ENCODE data around the gene LIMK1. TPM values are rescaled to one million over a fixed set of nuclear protein-coding genes. Genes with fewer than 3 reads are reported as not detected.

LIMK1 gene
- total and polyA plus RNA-seq, 2 experiments from 2014 or later = 15.6 to 54.4 TPM

GRCh38 chr7:74063646-74064045 is 20.0 kb upstream of the LIMK1 start:
- TF ChIP-seq, protein P1, sequence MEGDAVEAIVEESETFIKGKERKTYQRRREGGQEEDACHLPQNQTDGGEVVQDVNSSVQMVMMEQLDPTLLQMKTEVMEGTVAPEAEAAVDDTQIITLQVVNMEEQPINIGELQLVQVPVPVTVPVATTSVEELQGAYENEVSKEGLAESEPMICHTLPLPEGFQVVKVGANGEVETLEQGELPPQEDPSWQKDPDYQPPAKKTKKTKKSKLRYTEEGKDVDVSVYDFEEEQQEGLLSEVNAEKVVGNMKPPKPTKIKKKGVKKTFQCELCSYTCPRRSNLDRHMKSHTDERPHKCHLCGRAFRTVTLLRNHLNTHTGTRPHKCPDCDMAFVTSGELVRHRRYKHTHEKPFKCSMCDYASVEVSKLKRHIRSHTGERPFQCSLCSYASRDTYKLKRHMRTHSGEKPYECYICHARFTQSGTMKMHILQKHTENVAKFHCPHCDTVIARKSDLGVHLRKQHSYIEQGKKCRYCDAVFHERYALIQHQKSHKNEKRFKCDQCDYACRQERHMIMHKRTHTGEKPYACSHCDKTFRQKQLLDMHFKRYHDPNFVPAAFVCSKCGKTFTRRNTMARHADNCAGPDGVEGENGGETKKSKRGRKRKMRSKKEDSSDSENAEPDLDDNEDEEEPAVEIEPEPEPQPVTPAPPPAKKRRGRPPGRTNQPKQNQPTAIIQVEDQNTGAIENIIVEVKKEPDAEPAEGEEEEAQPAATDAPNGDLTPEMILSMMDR (IDR thresholded peaks at IDR 0.05; ENCODE audit: low read depth, low read length) = no peak
- no peak overlapping the region for H3K27ac ChIP-seq
- H3K9me3 ChIP-seq (ENCODE audit: low read depth) = no peaks in the 10 kb centered on the region
- no peaks in the 10 kb centered on the region for H3K4me1 ChIP-seq (ENCODE audit: low read depth)
- no peak for DNase-seq (ENCODE audit: low read depth in 1 of 2, low spot score in 1 of 2)
- H3K27me3 ChIP-seq = no peaks in the 10 kb centered on the region
- H3K36me3 ChIP-seq = no peaks in the 10 kb centered on the region
- H3K4me3 ChIP-seq = no peak overlapping the region

DNA sequence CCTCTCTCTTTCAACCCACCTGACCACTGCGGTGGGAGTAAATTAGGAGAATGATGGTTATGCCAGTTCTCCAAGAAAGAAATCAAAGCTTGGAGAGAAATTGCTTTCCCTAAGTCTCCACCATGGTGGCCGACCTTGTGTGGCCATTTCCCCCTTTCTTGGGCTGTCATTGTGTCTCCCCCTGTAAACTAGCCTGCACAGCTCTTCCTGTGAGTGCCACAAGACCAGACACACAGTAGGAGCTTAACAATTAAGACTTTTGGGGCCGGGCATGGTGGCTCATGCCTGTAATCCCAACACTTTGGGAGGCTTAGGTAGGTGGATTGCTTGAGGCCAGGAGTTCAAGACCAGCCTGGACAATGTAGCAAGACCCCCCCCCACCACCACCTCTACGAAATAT is 18.9 kb upstream of the LIMK1 start:
- DNase-seq (ENCODE audit: low read depth in 1 of 2, low spot score in 1 of 2) = no peak
- H3K9me3 ChIP-seq (ENCODE audit: low read depth) = no peaks in the 10 kb centered on the region
- H3K36me3 ChIP-seq = no peaks in the 10 kb centered on the region
- no peak overlapping the region for H3K27ac ChIP-seq
- no peak overlapping the region for H3K4me3 ChIP-seq
- H3K4me1 ChIP-seq (ENCODE audit: low read depth) = no peaks in the 10 kb centered on the region
- no peaks in the 10 kb centered on the region for H3K27me3 ChIP-seq
- TF ChIP-seq, protein P1 (IDR thresholded peaks at IDR 0.05; ENCODE audit: low read depth, low read length) = no peak

- H3K4me3 ChIP-seq = no peak overlapping the region
- TF ChIP-seq, protein P1 (IDR thresholded peaks at IDR 0.05; ENCODE audit: low read depth, low read length) = no peak
- no peaks in the 10 kb centered on the region for H3K9me3 ChIP-seq (ENCODE audit: low read depth)
- H3K27ac ChIP-seq = no peak overlapping the region
- DNase-seq (ENCODE audit: low read depth in 1 of 2, low spot score in 1 of 2) = no peak
- no peaks in the 10 kb centered on the region for H3K4me1 ChIP-seq (ENCODE audit: low read depth)
- no peaks in the 10 kb centered on the region for H3K27me3 ChIP-seq
- H3K36me3 ChIP-seq = no peaks in the 10 kb centered on the region
Observed at GRCh38 chr7:74066626-74067025, 17.0 kb upstream of the LIMK1 start.

DNA sequence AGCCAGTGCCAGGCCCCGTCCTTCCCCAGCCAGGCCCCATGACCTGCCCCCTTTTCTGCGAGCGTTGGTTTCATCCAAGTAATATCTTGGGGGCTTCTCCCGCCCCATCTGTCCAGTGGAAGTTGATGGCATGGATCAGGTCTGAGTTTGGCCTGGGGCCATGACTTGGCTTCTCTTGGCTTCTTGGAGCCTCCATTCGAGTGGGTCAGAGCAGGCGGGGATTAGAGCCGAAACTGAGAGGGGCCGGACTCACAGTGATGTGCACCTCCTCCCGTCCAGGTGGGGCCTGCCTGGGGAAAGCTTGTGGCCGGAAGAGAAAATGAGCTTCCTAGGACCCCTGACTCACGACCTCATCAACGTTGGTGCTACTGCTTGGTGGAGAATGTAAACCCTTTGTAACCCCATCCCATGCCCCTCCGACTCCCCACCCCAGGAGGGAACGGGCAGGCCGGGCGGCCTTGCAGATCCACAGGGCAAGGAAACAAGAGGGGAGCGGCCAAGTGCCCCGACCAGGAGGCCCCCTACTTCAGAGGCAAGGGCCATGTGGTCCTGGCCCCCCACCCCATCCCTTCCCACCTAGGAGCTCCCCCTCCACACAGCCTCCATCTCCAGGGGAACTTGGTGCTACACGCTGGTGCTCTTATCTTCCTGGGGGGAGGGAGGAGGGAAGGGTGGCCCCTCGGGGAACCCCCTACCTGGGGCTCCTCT is 15.1 kb upstream of the LIMK1 start:
- DNase-seq (ENCODE audit: low read depth in 1 of 2, low spot score in 1 of 2) = no peak
- Histone ChIP-seq H3K4me1 (ENCODE audit: low read depth) (no peaks in the 10 kb centered on the region), H3K27me3 (no peaks in the 10 kb centered on the region), H3K9me3 (ENCODE audit: low read depth) (no peaks in the 10 kb centered on the region), H3K36me3 (no peaks in the 10 kb centered on the region), H3K27ac (no peak overlapping the region), H3K4me3 (no peak overlapping the region)
- TF ChIP-seq, protein P1 (IDR thresholded peaks at IDR 0.05; ENCODE audit: low read depth, low read length) = no peak

DNA sequence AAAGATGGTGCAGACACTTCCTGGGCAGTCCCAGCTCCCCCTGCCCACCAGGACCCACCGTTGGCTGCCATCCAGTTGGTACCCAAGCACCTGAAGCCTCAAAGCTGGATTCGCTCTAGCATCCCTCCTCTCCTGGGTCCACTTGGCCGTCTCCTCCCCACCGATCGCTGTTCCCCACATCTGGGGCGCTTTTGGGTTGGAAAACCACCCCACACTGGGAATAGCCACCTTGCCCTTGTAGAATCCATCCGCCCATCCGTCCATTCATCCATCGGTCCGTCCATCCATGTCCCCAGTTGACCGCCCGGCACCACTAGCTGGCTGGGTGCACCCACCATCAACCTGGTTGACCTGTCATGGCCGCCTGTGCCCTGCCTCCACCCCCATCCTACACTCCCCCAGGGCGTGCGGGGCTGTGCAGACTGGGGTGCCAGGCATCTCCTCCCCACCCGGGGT is 14.5 kb upstream of the LIMK1 start:
- no peaks in the 10 kb centered on the region for H3K4me1 ChIP-seq (ENCODE audit: low read depth)
- H3K9me3 ChIP-seq (ENCODE audit: low read depth) = no peaks in the 10 kb centered on the region
- no peaks in the 10 kb centered on the region for H3K27me3 ChIP-seq
- TF ChIP-seq, protein P1 (IDR thresholded peaks at IDR 0.05; ENCODE audit: low read depth, low read length) = no peak
- H3K36me3 ChIP-seq = no peaks in the 10 kb centered on the region
- no peak overlapping the region for H3K4me3 ChIP-seq
- H3K27ac ChIP-seq = no peak overlapping the region
- DNase-seq (ENCODE audit: low read depth in 1 of 2, low spot score in 1 of 2) = no peak
